Peyer's patch (tissue), 4 donors: ENCODE measurements around the gene STOM.

ENCODE experiments used
- CTCF ChIP-seq, 6 experiments: fragments of 450-650 bp in 4 of 6; fragments of 200-600 bp in 2 of 6; sonication (generic) in 1 of 6; IDR thresholded peaks; one replicate each; pipeline ENCODE4 v1.5.1; 2017 to 2019; ENCODE audit warnings: antibody characterized with exemption in 6 of 6, mild to moderate bottlenecking in 3 of 6, moderate library complexity in 1 of 6
- POLR2A ChIP-seq, 2 donors: fragments of 450-650 bp; IDR thresholded peaks; one replicate each; pipeline ENCODE4 v1.5.1; 2017; ENCODE audit warnings: antibody characterized with exemption in 2 of 2, mild to moderate bottlenecking in 2 of 2, moderate library complexity in 2 of 2

GRCh38 chr9:121365564-121365963 is 4.5 kb downstream of the STOM start:
- TF ChIP-seq CTCF (IDR thresholded peaks at IDR 0.05), result no peak
- no peak for TF ChIP-seq POLR2A (IDR thresholded peaks at IDR 0.05)
